GM21367 (cell line): ENCODE results near the gene NPSR1.

Experiments
- ATAC-seq: cut with Tn5 transposase; IDR thresholded peaks from one replicate; pipeline ENCODE4 v1.9.1; 2021; ENCODE audit not compliant: unreplicated experiment

The NPSR1 gene

GRCh38 chr7:34719636-34720035, 61.6 kb downstream of the NPSR1 start:
- ATAC-seq = no peak

DNA sequence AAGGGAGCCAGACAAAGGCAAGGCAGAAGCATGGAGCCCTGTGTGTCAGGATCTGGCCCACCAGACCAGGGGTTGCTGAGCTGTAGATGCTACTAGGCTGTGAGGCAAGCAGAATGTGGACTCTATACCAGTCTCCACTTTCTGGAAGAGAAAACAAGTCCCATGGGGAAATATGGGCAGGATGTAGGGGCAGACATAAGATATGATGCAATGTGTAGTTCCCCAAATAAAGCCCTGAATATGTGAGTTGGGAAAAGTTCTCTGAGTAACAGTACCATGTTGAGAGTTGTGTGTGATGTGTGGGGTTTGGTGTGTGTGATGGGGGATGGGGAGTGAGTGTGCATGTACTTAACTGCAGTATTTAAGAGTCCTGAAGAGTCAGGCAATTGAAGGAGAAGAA, 62.3 kb downstream of the NPSR1 start:
- ATAC-seq = no peak

GRCh38 chr7:34723338-34723737, 65.3 kb downstream of the NPSR1 start:
- no peak for ATAC-seq

GRCh38 chr7:34723866-34724490, 66.0 kb downstream of the NPSR1 start:
- ATAC-seq = no peak

DNA sequence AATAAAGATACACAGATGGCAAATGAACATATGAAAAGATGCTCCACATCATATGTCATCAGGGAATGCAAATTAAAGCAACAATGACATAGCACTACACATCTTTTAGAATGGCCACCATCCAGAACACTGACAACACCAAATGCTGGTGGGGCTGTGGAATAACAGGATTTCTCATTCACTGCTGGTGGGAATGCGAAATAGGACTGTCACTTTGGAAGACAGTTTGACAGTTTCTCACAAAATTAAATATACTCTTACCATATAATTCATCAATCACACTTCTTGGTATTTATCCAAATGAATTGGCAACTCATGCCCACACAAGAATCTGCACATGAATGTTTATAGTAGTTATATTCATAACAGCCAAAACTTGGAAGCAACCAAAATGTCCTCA, 68.2 kb downstream of the NPSR1 start:
- no peak for ATAC-seq

DNA sequence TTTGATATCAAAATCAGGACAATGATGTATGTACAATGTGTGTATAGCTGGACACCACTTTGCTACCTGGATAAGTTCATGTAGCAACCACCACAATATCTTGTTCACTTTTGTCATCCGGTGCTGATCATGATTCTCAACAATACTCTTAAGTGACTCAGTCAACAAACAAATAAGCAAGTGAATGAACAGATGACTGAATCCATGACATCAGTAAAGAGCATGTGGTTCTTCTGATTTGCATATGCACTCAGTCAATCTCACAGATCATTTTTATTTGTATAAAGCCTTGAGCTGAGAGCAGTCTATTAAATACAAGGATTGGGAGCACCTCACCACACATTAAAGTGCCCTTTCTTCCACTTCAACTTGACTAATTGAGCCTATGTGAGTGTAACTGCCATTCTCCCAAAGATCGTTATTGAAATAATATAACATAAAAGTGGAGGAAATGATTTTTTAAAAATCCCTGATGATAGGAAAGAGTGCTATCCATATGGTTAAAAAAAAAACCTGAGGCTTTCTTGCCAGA, 69.5 kb downstream of the NPSR1 start:
- no peak for ATAC-seq

- no peak for ATAC-seq
Observed at GRCh38 chr7:34728156-34728555, 70.1 kb downstream of the NPSR1 start.

DNA sequence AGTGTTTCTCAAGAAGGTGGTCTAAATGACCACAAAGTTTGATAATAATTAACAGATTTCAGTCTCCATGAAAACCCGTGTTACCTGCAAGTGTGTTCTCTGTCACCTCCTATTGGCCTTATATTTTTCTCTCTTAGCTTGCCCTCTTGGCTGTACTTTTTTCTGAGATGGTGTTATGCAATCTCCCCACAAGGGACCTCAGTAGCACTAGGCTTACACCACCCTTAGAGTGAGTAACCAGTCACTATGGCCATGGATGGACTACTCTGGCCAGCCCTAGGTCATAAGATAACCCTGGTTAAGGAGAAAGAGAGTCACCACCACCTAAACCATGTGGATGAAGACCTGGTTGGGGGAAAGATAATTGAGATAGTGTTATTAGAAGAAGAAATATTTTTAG, 76.8 kb downstream of the NPSR1 start:
- no peak for ATAC-seq

- no peak for ATAC-seq
Observed at GRCh38 chr7:34735526-34735925, 77.5 kb downstream of the NPSR1 start.

GRCh38 chr7:34739651-34740300, 81.8 kb downstream of the NPSR1 start:
- ATAC-seq = no peak

GRCh38 chr7:34740840-34741239, 82.8 kb downstream of the NPSR1 start:
- ATAC-seq = no peak

DNA sequence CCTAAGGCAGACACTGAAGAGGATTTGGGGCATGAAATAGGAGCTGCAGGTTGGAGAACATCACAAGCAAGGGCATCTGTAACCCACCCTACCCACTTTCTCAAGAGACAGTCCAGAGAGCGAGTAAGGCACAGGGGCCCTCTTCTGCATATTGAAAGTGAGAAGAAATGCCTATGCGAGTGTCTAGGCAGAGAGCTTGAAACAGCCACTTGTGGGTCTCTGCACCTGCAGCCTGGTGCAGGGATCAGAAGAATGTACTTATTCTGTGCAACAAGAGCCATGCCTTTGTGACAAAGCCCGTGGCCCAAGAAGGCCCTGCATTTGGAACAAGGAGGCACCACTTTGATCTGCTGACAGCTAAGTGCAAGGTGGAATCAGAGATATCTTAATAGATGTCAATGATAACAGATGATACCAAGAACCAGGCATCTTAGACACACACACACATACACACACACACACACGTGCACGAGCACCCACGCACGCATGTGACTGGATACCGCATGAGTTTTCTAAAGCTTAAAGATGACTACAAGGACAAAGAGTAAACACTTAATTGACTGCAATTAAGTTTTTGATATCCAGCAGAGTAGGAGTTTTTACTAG, 89.3 kb downstream of the NPSR1 start:
- no peak for ATAC-seq

GRCh38 chr7:34747867-34748727, 90.1 kb downstream of the NPSR1 start:
- ATAC-seq = no peak

DNA sequence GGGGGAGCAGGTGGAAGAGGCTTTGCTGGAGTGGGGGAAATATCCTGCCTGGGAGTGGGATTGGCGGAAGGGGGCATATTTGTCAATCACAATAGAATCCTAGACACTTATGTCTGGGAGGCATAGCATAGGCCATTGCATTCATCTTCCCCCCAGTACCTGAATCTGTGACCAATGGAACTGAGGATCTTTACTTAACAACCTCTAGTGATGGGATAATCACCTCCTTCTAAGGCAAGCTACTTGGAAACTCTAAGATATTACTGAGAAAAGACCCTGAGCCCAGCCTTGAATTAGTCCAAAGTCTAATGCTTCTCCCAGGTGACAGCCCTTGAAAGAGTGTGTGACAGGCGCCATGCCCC, 90.7 kb downstream of the NPSR1 start:
- no peak for ATAC-seq

- no peak for ATAC-seq
Observed at GRCh38 chr7:34749446-34749845, 91.4 kb downstream of the NPSR1 start.

- ATAC-seq = no peak
Observed at GRCh38 chr7:34750209-34750608, 92.2 kb downstream of the NPSR1 start.

- no peak for ATAC-seq
Observed at GRCh38 chr7:34750636-34751035, 92.6 kb downstream of the NPSR1 start.

DNA sequence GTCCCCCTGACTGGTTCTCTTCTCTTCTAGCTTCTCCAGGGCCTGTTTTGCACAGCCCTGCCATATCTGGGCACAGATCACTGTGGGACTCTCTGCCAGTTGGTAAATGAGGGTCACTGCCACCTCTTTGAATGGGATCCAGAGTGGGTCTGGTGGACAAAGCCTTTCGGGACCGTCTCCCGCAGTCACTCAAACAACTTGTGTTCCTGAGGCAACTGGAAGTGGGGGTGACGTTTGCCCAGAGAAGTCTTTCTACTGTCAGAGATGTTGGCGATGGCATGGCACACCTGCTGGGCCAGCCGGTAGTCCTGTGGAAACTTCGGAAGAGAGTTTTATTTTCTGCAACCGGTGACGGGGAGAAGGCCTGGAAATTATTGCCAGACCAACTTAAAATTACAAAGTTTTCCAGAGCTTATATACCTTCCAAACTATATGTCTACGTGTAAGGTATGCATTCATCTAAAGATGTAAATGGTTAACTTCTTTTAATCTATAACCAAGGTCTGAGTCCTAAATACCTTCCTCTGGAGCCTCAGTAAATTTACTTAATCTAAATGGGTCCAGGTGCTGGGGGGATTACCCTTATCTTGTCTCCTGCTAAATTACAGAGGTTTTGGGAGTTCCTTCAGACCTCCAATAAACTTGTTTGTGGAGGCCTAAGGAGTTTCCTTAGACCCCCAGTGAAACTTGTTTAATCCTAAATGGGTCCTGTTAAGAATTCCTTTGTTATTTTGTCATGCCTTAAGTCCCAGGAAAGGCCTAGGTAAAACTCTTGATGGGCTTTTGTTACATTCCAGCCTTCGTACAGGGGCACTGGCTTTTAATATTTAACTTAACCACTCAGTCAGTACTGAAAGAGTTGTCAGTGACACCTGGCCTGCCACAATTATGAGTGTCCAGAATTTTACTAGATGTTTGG, 94.0 kb downstream of the NPSR1 start:
- no peak for ATAC-seq

GRCh38 chr7:34752929-34753328, 94.9 kb downstream of the NPSR1 start:
- no peak for ATAC-seq

- ATAC-seq = no peak
Observed at GRCh38 chr7:34755008-34755407, 97.0 kb downstream of the NPSR1 start.
